Measurements from ENCODE around the gene IFNL2.

The IFNL2 gene

DNA sequence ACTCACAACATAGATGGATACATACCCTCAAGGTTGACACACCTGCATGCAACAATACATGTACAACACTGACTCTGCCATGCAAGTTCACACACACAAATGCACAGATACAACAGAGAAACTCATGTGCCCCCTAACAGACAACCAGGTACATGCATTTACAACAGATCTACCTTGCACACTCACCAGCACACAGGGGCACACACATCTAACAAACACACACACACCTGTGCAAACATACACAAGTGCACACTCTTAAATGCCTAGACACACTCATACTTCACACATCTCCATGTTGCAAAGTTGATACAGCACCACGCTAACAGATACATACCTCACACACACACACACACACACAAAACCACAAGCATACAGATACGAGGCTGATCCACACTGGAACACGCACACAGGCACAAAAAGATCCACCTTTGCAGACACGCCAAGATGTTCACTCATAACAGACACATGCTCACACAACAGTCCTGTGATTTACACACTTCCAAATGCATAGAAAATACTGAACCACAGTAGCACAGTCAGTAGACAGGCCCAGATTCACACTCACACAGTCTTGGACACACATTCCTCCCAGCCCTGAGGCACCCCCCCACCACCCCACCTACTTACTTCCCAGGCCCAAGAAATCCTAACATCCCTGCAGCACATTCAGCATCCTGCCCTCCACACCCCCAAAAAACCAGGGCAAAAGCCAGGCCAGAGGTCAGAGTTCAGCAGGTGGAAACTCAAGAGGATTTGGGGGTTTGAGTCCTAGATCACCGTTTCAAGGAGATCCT is 51.1 kb downstream of the IFNL2 start:
- TF ChIP-seq, protein P1, sequence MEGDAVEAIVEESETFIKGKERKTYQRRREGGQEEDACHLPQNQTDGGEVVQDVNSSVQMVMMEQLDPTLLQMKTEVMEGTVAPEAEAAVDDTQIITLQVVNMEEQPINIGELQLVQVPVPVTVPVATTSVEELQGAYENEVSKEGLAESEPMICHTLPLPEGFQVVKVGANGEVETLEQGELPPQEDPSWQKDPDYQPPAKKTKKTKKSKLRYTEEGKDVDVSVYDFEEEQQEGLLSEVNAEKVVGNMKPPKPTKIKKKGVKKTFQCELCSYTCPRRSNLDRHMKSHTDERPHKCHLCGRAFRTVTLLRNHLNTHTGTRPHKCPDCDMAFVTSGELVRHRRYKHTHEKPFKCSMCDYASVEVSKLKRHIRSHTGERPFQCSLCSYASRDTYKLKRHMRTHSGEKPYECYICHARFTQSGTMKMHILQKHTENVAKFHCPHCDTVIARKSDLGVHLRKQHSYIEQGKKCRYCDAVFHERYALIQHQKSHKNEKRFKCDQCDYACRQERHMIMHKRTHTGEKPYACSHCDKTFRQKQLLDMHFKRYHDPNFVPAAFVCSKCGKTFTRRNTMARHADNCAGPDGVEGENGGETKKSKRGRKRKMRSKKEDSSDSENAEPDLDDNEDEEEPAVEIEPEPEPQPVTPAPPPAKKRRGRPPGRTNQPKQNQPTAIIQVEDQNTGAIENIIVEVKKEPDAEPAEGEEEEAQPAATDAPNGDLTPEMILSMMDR (IDR thresholded peaks at IDR 0.05; ENCODE audit: low read depth, low read length, missing control alignments), result no peak
- H3K4me3 ChIP-seq (ENCODE audit: low read depth, low read length), result no peak overlapping the region
- DNase-seq (ENCODE audit: low read depth), result no peak
